GM21737 (cell line): Measurements from ENCODE around the gene ARHGEF4.

Source experiments
- ATAC-seq: cut with Tn5 transposase; IDR thresholded peaks from one replicate; pipeline ENCODE4 v1.9.1; 2021; ENCODE audit warnings: mild to moderate bottlenecking, moderate library complexity; ENCODE audit not compliant: unreplicated experiment

ARHGEF4 gene

DNA sequence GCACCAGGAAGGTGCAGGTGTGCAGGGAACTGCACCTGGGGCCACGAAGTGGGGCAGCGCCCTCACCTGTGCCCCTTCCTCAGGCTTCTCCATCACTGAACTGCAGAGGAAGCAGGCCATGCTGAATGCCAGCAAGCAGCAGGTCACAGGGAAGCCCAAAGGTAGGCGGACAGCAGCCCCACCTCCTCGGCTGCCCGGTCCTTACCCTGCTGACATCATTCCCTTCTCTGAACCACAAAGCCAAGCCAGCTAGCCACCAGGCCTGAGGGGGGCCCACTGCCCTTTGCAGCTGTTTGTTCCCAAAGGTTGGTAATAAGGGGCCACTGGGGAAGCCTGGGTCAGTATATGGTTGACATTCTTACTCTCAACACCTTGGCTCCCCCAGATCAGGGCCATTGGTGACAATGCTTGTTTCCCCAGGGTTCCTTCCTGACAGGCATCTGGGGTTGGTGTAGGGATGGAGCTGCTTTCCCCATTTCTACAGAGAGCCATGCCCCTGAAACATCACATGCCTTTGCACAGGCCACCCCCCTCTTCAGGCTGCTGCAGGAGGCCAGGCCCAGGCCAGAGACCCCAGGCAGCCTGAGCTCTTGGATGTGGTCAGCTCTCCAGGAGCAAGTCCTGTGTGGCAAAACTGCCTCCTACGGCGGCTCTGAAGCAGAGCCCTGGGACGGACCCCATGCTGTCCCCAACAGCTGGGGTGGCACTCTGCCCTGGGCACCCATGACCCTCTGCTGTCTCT is 208.7 kb downstream of the ARHGEF4 start:
- no peak for ATAC-seq

DNA sequence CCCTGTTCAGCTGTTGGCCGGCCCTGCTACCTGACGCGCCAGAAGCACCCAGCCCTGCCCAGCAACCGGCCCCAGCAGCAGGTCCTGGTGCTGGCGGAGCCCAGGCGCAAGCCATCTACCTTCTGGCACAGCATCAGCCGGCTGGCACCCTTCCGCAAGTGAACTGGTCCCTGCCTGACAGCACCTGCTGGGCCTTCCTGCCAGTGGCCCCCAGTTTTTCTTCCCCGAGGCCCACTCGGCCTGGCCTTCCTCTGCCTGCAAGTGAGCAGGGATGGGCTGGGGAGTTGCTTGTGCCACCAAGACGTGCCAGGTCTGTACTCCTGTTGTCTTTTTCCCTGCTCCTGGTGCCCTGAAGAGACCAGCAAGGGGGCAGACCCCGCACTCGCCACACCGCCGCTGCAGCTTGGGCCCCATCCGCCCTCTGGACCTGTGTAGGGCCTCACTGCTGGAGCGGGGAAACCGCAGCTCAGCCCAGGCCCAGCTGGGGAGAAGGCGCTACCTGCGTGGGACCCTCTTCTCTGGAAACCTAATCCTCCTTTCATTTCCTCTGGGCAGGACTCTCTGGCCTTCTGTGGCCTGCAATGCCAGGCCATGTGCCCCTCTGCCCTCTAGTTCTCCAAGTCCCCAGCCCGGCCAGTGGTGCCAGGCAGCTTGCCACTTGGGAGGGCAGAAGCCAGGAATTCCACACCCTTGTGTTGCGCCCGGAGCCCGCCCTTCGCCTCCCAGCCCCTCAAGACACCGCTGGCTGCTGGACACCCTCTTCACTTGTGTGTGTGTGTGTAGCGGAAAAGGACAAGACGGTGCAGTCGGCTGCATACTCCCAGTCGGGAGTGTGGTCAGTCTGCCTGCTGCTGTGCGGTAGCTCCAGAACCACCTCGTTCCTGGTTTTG is 209.6 kb downstream of the ARHGEF4 start:
- ATAC-seq = no peak

DNA sequence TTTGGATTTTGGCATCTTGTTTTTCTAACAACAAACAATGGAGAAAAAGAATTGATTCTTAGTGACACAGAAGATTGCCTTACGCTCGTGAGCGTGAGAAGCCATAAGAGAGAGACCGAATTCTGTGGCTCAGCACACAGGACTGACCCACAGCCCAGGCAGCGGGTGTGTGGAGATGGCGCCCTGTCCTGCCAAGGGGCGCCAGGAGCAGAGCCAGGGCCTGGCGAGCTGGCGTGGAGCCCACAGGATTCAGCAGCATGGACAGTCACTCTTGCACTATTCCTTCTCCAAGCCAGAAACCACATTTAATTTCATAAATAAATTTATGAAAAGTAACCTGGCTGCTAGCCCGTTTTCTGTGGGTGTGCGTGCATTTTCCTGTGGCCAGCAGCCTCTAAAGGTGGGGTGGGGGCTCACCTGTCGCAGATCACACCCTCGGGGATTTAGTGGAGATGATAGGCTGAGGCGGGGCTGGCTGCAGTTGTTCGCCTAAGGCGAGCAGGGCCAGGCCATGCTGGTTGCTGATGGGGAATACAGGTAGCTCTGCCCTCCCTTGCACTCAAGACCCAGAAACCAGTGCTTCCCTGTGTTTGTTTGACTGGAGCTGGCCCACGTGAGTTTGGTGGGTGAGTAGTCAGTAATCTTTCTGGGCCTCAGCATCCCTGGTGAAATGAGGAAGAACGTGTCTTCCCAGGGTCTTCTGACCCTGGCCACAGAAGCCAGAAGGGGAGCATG is 210.4 kb downstream of the ARHGEF4 start:
- ATAC-seq = no peak

GRCh38 chr2:131047920-131048560 is 211.3 kb downstream of the ARHGEF4 start:
- ATAC-seq = no peak

DNA sequence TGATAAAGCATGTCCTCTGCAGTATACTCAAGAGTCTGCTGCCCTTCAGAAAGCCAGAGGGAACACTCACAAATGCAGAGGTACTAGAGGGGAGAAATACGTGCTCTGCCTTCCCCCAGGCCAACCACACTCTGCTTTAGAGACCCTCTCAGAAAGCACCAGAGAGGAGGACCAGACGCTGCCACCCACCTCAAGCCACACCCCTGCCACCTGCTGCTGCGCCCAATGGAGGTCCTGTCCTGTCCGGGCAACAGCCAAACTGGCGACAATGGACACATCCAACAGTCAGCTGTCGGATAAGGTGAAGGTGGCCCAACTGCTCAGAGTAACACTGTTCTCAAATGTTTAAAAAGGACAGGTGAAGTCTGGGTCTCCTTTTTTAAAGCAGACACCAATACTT is 211.9 kb downstream of the ARHGEF4 start:
- no peak for ATAC-seq

GRCh38 chr2:131049150-131049718 is 212.5 kb downstream of the ARHGEF4 start:
- no peak for ATAC-seq

- ATAC-seq = no peak
These were observed 214.2 kb downstream of the ARHGEF4 start for GRCh38 chr2:131050896-131051295.

DNA sequence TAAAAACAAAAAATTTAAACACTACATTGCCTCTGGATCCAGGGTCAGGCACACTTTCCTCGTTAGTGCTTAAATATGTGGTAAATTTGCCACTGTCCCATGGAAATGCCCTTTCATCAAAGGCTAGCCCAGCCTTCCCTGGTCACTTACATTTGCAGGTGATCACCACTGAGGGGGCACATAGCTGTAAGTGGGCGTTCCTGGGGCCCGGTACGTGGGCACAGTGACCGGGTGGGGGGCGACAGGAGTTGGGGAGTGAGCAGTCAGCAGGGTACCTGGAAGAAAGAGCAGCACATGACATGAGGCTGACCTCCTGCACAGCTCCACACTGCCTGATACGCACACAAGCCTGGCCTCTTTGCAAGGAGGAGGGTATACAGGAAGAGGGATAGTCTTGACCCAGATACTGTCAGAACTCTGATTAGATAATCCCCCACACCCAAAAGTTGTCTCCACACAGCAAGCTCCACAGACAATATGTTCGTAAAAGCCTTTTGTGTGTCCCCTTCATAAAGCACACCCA is 216.1 kb downstream of the ARHGEF4 start:
- no peak for ATAC-seq

GRCh38 chr2:131054488-131054887 is 217.8 kb downstream of the ARHGEF4 start:
- ATAC-seq = no peak

DNA sequence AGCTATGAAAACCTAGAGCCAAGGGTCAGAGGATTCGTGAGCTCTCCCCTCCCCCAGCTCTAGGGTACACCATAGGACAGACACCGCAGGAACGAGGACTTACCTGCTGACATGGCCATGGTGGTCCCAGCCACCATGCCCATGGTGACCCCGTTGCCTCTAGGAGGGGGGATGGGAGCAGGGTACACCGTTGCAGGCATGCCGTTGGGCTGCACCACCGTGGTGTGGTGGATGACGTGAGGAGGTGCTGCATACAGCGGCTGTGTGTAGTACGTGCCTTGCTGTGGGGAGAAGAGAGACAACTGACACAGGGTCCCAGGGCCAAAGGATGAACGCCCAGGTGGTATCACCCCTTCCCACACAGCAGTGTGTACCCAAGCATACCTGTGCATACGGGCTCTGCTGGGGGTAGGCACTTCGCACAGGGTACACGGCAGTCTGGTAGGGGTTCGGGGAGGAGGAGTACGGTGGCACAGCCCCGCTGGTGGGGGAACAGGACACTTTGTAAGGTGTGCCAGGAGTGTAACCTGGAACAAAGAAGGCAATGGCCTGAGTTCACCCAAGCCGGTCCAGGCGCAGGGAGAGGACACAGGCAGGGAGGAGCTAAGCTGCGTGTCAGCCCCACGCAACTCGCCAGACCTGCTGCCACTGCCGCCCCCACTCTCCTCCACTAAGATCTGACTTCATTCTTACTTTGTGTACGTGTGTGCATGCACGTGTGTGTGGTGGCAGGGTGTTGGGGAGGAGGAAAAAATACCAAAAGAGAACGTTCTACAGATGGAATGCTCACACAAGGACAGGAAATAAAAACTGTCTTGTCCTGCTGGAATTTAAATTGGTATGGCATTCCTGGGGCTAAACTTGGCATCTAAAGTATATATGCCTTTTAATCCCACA is 218.7 kb downstream of the ARHGEF4 start:
- no peak for ATAC-seq

GRCh38 chr2:131056204-131056931 is 219.7 kb downstream of the ARHGEF4 start:
- no peak for ATAC-seq

GRCh38 chr2:131056932-131057287 is 220.2 kb downstream of the ARHGEF4 start:
- ATAC-seq = no peak

- no peak for ATAC-seq
These were observed 221.6 kb downstream of the ARHGEF4 start for GRCh38 chr2:131058214-131058843.

DNA sequence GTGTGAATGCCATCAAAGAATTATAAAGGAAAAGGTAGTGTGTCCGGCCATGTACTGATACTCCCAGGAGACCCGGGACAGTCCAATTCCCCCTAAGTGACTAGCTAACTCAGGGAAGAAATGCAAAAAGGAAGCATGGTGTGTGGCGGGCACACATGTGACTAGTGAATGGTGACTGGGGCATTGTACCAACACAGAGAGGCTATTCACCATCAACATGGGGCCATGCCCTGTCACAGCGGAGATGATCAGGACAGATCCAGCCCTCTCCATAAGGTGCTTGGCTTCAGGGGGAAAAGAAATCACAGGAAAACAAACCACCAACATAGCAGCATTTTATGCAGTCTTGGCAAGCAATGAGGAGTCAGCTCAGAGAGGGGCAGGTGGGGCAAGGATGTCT is 222.2 kb downstream of the ARHGEF4 start:
- no peak for ATAC-seq

GRCh38 chr2:131063501-131064283 is 227.0 kb downstream of the ARHGEF4 start:
- ATAC-seq = no peak

- ATAC-seq = no peak
These were observed 228.1 kb downstream of the ARHGEF4 start for GRCh38 chr2:131064589-131065512.
